Type B pancreatic cell (in vitro differentiated cells): Measurements from ENCODE around the gene HELZ. TPM values are rescaled to one million over a fixed set of nuclear protein-coding genes. Genes with fewer than 3 reads are reported as not detected.

Experiments used
- DNase-seq: peaks from one replicate; pipeline ENCODE4 v3.0.0; 2021; ENCODE audit warnings: mixed read lengths; ENCODE audit not compliant: unreplicated experiment; ENCODE audit errors: extremely low spot score
- H3K27ac Mint-ChIP-seq: 2 replicates; pipeline ENCODE4 v1.8.0; 2021; ENCODE audit warnings: mild to moderate bottlenecking, mixed read lengths
- H3K27me3 Mint-ChIP-seq: 2 replicates; pipeline ENCODE4 v1.8.0; 2021; ENCODE audit warnings: mixed read lengths
- H3K36me3 Mint-ChIP-seq: 2 replicates; pipeline ENCODE4 v1.8.0; 2021; ENCODE audit warnings: mixed read lengths
- H3K4me1 Mint-ChIP-seq: one replicate; pipeline ENCODE4 v1.8.0; 2021; ENCODE audit warnings: mixed read lengths; ENCODE audit not compliant: unreplicated experiment
- H3K4me3 Mint-ChIP-seq: 2 replicates; pipeline ENCODE4 v1.8.0; 2021; ENCODE audit warnings: mild to moderate bottlenecking, mixed read lengths
- H3K9me3 Mint-ChIP-seq: 2 replicates; pipeline ENCODE4 v1.8.0; 2021; ENCODE audit warnings: mixed read lengths
- CTCF ChIP-seq: fragments of 200-600 bp; sonication (generic); conservative IDR thresholded peaks from 2 replicates; pipeline ENCODE4 v1.5.0; 2021; ENCODE audit warnings: antibody characterized with exemption, mild to moderate bottlenecking
- total RNA-seq: library from RNA; stranded (reverse); gene quantifications from 2 replicates; pipeline ENCODE4 v1.2.1, GENCODE V29; 2021; ENCODE audit warnings: low replicate concordance

HELZ gene
- total RNA-seq, 1 donor from 2014 or later, result 55.1 TPM

DNA sequence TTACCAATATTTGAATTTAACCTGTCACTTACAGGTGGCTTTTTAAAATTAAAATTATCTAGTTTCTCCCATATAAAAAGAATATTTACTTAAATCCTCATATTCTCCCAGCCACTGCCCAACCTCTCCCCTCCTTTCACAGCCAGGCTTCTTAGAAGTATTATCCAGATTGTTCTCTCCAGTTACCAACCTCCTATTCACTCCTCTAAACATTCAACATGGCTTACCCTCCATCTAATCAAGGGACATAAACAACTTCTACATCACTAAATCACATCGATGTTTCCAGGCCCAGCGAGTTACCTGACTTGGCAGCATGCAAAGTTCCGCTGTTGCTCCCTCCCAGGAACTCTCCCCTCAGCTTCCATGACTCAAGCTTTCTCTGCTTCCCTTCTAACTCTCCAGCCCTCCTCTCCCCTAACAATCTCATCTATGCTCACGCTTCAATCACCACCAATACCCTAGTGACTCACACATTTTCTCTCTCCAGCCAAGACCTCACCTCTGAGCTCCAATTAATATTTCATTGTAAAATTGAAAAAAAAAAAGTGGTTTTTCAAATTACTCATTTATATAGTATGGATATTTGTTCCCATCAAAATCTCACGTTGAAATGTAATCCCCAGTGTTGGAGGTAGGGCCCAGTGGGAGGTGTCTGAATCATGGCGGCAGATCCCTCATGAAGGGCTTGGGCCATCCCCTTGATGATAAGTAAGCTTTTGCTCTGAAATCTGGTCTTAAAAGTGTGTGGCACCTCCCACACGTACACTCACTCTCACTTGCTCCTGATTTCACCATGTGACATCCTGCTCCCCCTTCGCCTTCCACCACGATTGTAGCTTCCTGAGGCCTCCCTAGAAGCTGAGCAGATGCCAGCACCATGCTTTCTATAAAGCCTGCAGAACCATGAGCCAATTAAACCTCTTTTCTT, 88.5 kb downstream of the HELZ start:
- DNase-seq, result no peak
- no peaks in the 10 kb centered on the region for H3K9me3 Mint-ChIP-seq
- H3K27ac Mint-ChIP-seq, result no peak overlapping the region
- no peaks in the 10 kb centered on the region for H3K27me3 Mint-ChIP-seq
- no peak overlapping the region for H3K4me3 Mint-ChIP-seq
- no peak for TF ChIP-seq CTCF
- H3K36me3 Mint-ChIP-seq, result peaks cover 25% of the 10 kb centered on the region
- peaks cover 5% of the 10 kb centered on the region for H3K4me1 Mint-ChIP-seq

- peaks cover 3% of the 10 kb centered on the region for H3K4me1 Mint-ChIP-seq
- H3K9me3 Mint-ChIP-seq, result no peaks in the 10 kb centered on the region
- no peak for TF ChIP-seq CTCF
- H3K36me3 Mint-ChIP-seq, result peaks cover 33% of the 10 kb centered on the region
- H3K4me3 Mint-ChIP-seq, result no peak overlapping the region
- no peak for DNase-seq
- H3K27me3 Mint-ChIP-seq, result no peaks in the 10 kb centered on the region
- H3K27ac Mint-ChIP-seq, result no peak overlapping the region
Measured at GRCh38 chr17:67152824-67153223, 92.2 kb downstream of the HELZ start.

GRCh38 chr17:67151717-67152116, 93.3 kb downstream of the HELZ start:
- H3K4me3 Mint-ChIP-seq, result no peak overlapping the region
- H3K36me3 Mint-ChIP-seq, result peaks cover 30% of the 10 kb centered on the region
- no peak for DNase-seq
- no peaks in the 10 kb centered on the region for H3K9me3 Mint-ChIP-seq
- H3K27me3 Mint-ChIP-seq, result no peaks in the 10 kb centered on the region
- H3K4me1 Mint-ChIP-seq, result no peaks in the 10 kb centered on the region
- H3K27ac Mint-ChIP-seq, result no peak overlapping the region
- no peak for TF ChIP-seq CTCF

- no peaks in the 10 kb centered on the region for H3K4me1 Mint-ChIP-seq
Measured at GRCh38 chr17:67150826-67151225, 94.2 kb downstream of the HELZ start.

GRCh38 chr17:67148352-67148751, 96.6 kb downstream of the HELZ start:
- Mint-ChIP-seq H3K4me3 (no peak overlapping the region), H3K27me3 (no peaks in the 10 kb centered on the region), H3K9me3 (no peaks in the 10 kb centered on the region), H3K4me1 (no peaks in the 10 kb centered on the region), H3K36me3 (peaks cover 39% of the 10 kb centered on the region), H3K27ac (no peak overlapping the region)
- no peak for DNase-seq
- TF ChIP-seq CTCF, result no peak

More at GRCh38 chr17:67150826-67151225, 94.2 kb downstream of the HELZ start:
- no peak for DNase-seq
- TF ChIP-seq CTCF, result no peak
- Mint-ChIP-seq H3K27ac (no peak overlapping the region), H3K4me3 (no peak overlapping the region), H3K36me3 (peaks cover 27% of the 10 kb centered on the region), H3K9me3 (no peaks in the 10 kb centered on the region), H3K27me3 (no peaks in the 10 kb centered on the region)
